Activated CD8-positive, alpha-beta T cell treated with anti-CD3 and anti-CD28 coated beads for 36 hours (primary cell): ENCODE results near the gene PPP2R2C. TPM values are rescaled to one million over a fixed set of nuclear protein-coding genes. Genes with fewer than 3 reads are reported as not detected.

Experiments
- ATAC-seq: fragments of 200-7000 bp; cut with Tn5 transposase; one replicate; pipeline ENCODE4 v1.10.0; 2021; ENCODE audit warnings: mild to moderate bottlenecking, moderate library complexity
- CTCF ChIA-PET: fragments of 350-600 bp; sonication (Branson Sonifier 250); formaldehyde crosslinking; loops from one replicate; lab custom pipeline; 2021; ENCODE audit warnings: antibody characterized with exemption; lab: Charles Lee
- POLR2A ChIA-PET: fragments of 350-600 bp; sonication (Branson Sonifier 250); formaldehyde crosslinking; loops from one replicate; lab custom pipeline; 2021; ENCODE audit warnings: antibody characterized with exemption; lab: Charles Lee
- DNase-seq: peaks from one replicate; pipeline ENCODE4 v3.0.0-alpha.2; 2020
- H3K27ac Mint-ChIP-seq: one replicate; pipeline ENCODE4 v1.8.0; 2021; ENCODE audit warnings: mild to moderate bottlenecking, mixed read lengths
- H3K27me3 Mint-ChIP-seq: one replicate; pipeline ENCODE4 v1.8.0; 2021; ENCODE audit warnings: mixed read lengths
- H3K36me3 Mint-ChIP-seq: one replicate; pipeline ENCODE4 v1.8.0; 2021; ENCODE audit warnings: low read depth, mixed read lengths
- H3K4me1 Mint-ChIP-seq: one replicate; pipeline ENCODE4 v1.8.0; 2021; ENCODE audit warnings: low read depth, mixed read lengths
- H3K4me3 Mint-ChIP-seq: one replicate; pipeline ENCODE4 v1.8.0; 2021; ENCODE audit warnings: mild to moderate bottlenecking, moderate library complexity, mixed read lengths
- H3K9me3 Mint-ChIP-seq: one replicate; pipeline ENCODE4 v1.8.0; 2021; ENCODE audit warnings: mixed read lengths
- CTCF ChIP-seq: fragments of 200-600 bp; IDR thresholded peaks from one replicate; pipeline ENCODE4 v1.8.0; 2022; ENCODE audit warnings: antibody characterized with exemption, mild to moderate bottlenecking
- intact Hi-C: fragments of 100-400 bp; cut with micrococcal nuclease; formaldehyde crosslinking; loops from one replicate; pipeline ENCODE4 v1.10.0; 2022
- total RNA-seq, 2 experiments: library from RNA; stranded (reverse); gene quantifications; one replicate each; pipeline ENCODE4 v1.2.3, GENCODE V29; 2021

Gene PPP2R2C
- total RNA-seq, 2 experiments from 2014 or later, result not detected

DNA sequence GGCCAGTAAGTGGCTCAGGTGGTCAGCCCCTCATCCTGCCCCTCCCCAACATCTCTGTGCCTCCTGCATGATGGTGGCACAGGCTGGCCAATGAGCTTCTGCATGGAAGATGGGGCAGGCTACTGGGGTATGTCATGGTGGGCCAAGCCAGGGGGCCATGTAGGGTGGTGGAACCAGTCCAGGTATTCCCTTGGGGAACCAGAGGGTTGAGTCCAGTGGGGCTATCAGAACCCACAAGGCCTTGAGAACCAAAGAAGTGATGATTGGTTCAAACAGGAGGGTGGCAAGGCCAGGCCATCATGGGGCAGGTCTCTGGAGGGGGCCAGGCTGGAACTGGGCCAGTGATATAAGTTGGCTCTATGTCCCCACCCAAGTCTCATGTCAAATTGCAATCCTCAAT is 18.8 kb upstream of the PPP2R2C start:
- CTCF ChIA-PET, result no interaction called here

DNA sequence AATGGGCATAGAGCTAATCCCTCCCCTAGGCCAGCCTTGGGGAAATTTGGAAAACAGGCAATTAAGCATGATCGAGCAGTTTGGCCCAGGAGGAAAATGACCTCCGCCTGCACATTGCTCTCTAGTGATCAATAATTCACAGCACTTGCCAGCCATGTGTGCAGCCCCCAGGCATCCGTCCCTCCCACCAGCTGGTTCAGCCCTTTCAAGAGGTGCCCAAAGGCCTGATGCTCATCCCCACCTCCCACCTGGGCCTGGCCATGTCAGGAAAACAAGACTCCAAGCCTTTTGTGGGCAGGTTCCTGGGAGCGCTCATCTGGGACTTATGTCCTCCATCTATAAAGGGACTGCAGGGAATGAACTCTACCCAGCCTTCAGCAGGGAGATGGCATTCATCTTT is 17.5 kb upstream of the PPP2R2C start:
- POLR2A ChIA-PET, result no interaction called here
- intact Hi-C loops, result no loop called here
- no peak for TF ChIP-seq CTCF
- Mint-ChIP-seq H3K36me3 (no peaks in the 10 kb centered on the region), H3K4me1 (no peaks in the 10 kb centered on the region), H3K27ac (no peak overlapping the region), H3K27me3 (peaks cover 22% of the 10 kb centered on the region), H3K9me3 (peaks cover 26% of the 10 kb centered on the region), H3K4me3 (no peak overlapping the region)
- CTCF ChIA-PET, result no interaction called here
- DNase-seq, result no peak
- no peak for ATAC-seq

More for the DNA sequence above, 18.8 kb upstream of the PPP2R2C start:
- ATAC-seq (no peak), DNase-seq (no peak)
- Mint-ChIP-seq H3K4me1 (no peaks in the 10 kb centered on the region), H3K27ac (no peak overlapping the region), H3K27me3 (peaks cover 21% of the 10 kb centered on the region), H3K36me3 (no peaks in the 10 kb centered on the region), H3K9me3 (peaks cover 18% of the 10 kb centered on the region), H3K4me3 (no peak overlapping the region)
- POLR2A ChIA-PET, result no interaction called here
- intact Hi-C loops, result no loop called here
- no peak for TF ChIP-seq CTCF

DNA sequence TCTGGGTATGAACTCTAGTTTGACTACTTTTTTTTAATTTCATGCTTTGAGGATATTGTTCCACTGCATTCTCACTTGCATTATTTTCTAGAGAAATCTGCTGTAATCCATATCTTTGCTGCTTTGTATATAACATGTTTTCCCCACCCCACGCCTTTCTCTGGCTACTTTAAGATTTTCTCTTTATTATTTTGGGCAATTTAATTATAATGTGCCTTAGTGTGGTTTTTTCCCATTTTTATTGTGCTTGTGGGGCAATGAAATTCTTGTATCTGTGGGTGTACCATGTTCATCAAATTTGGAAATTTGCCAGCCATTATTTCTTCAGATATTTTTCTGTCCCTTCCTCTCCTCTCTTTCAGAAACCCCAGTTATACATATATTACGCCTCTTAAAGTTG is 15.1 kb upstream of the PPP2R2C start:
- intact Hi-C loops, result no loop called here

DNA sequence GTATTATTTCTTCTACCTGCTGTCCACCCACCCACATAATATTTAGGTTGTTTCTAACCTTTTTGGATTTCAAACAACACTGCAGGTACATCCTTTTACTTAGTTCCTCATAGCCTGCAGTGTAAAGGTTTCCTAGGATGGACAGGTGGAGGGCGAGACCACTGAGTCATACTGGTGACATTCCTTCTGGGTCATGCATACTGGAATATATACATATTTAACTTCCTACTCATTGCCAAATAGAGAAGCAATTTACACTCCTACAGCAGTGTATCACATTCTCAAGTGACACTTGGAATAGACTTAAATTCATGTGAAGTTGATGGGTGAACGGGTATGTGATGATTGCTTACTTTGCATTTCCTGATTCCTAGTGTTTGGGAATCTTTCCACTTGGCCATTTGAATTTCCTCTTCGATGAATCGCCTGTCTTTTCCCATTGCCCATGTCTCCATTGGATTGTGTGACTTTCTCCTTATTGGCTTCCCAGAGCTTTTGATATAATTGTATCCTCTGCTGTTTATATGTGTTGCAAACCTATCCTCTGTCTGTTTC is 8.2 kb upstream of the PPP2R2C start:
- intact Hi-C loops, result no loop called here
- Mint-ChIP-seq H3K4me1 (no peaks in the 10 kb centered on the region), H3K27me3 (peaks cover 7% of the 10 kb centered on the region), H3K36me3 (no peaks in the 10 kb centered on the region), H3K27ac (no peak overlapping the region), H3K9me3 (peaks cover 4% of the 10 kb centered on the region), H3K4me3 (no peak overlapping the region)
- ATAC-seq, result no peak
- TF ChIP-seq CTCF, result no peak
- POLR2A ChIA-PET, result no interaction called here
- CTCF ChIA-PET, result interaction anchor here (0.6 kb wide), 1 partner anchor 1483 kb away, joined by 3 read pairs; no protein-coding TSS in a partner anchor
- no peak for DNase-seq

More for the DNA sequence above, 15.1 kb upstream of the PPP2R2C start:
- ChIA-PET CTCF (no interaction called here), POLR2A (no interaction called here)
- Mint-ChIP-seq H3K27ac (no peak overlapping the region), H3K36me3 (no peaks in the 10 kb centered on the region), H3K9me3 (peaks cover 26% of the 10 kb centered on the region), H3K27me3 (peaks cover 16% of the 10 kb centered on the region), H3K4me1 (no peaks in the 10 kb centered on the region), H3K4me3 (no peak overlapping the region)
- ATAC-seq (no peak), DNase-seq (no peak)
- TF ChIP-seq CTCF, result no peak

GRCh38 chr4:6478546-6479220 is 6.3 kb upstream of the PPP2R2C start:
- Mint-ChIP-seq H3K27ac (no peak overlapping the region), H3K27me3 (peaks cover 16% of the 10 kb centered on the region), H3K4me1 (no peaks in the 10 kb centered on the region), H3K4me3 (no peak overlapping the region), H3K36me3 (no peaks in the 10 kb centered on the region), H3K9me3 (no peaks in the 10 kb centered on the region)
- DNase-seq (no peak), ATAC-seq (no peak)
- TF ChIP-seq CTCF, result no peak
- intact Hi-C loops, result no loop called here
- CTCF ChIA-PET, result no interaction called here
- POLR2A ChIA-PET, result no interaction called here
